SK-N-SH treated with all-trans-retinoic acid at 6 μM for 48 hours (cell line): ENCODE data around the gene DOHH.

ENCODE experiments used
- ATAC-seq: fragments of 200-7000 bp; cut with Tn5 transposase; 3 replicates; pipeline ENCODE4 v1.9.1; 2020; ENCODE audit warnings: mild to moderate bottlenecking, moderate library complexity
- ARNTL ChIP-seq: fragments of 450-650 bp; formaldehyde crosslinking; IDR thresholded peaks from 2 replicates; pipeline ENCODE4 v1.5.0; 2020; ENCODE audit warnings: low read depth, mild to moderate bottlenecking, moderate library complexity, borderline replicate concordance
- BACH2 ChIP-seq: fragments of 250-450 bp; sonication (Bioruptor Pico); IDR thresholded peaks from 2 replicates; pipeline ENCODE4 v1.9.0; 2021; ENCODE audit warnings: mild to moderate bottlenecking, borderline replicate concordance
- CREB5 ChIP-seq: fragments of 250-450 bp; sonication (Bioruptor Pico); IDR thresholded peaks from 2 replicates; pipeline ENCODE4 v1.5.1; 2020; ENCODE audit warnings: low read depth, mild to moderate bottlenecking, moderate library complexity
- CSDC2 ChIP-seq: fragments of 250-450 bp; sonication (Bioruptor Pico); IDR thresholded peaks from 2 replicates; pipeline ENCODE4 v1.5.0; 2020; ENCODE audit warnings: mild to moderate bottlenecking, moderate library complexity
- CSRNP3 ChIP-seq: fragments of 250-450 bp; sonication (Bioruptor Pico); IDR thresholded peaks from 2 replicates; pipeline ENCODE4 v1.5.1; 2021; ENCODE audit warnings: mild to moderate bottlenecking, moderate library complexity
- ESRRG ChIP-seq: fragments of 250-450 bp; sonication (Bioruptor Pico); IDR thresholded peaks from 2 replicates; pipeline ENCODE4 v1.6.1; 2021; ENCODE audit warnings: mild to moderate bottlenecking
- GLIS3 ChIP-seq: fragments of 250-450 bp; sonication (Bioruptor Pico); IDR thresholded peaks from 2 replicates; pipeline ENCODE4 v1.5.0; 2020; ENCODE audit warnings: mild to moderate bottlenecking, moderate library complexity
- ISL1 ChIP-seq: fragments of 250-450 bp; sonication (Bioruptor Pico); IDR thresholded peaks from 2 replicates; pipeline ENCODE4 v2.1.2; 2022; ENCODE audit warnings: mild to moderate bottlenecking, moderate library complexity
- OSR1 ChIP-seq: fragments of 250-450 bp; sonication (Bioruptor Pico); IDR thresholded peaks from 2 replicates; pipeline ENCODE4 v1.8.0; 2022; ENCODE audit warnings: moderate library complexity, mild to moderate bottlenecking, inconsistent platforms
- PATZ1 ChIP-seq: fragments of 250-450 bp; sonication (Bioruptor Pico); IDR thresholded peaks from 2 replicates; pipeline ENCODE4 v1.8.0; 2020; ENCODE audit warnings: mild to moderate bottlenecking, moderate library complexity, borderline replicate concordance
- POU6F1 ChIP-seq: fragments of 250-450 bp; sonication (Bioruptor Pico); IDR thresholded peaks from 2 replicates; pipeline ENCODE4 v1.8.0; 2021; ENCODE audit warnings: low read depth, mild to moderate bottlenecking, moderate library complexity, borderline replicate concordance
- PPARA ChIP-seq: fragments of 250-450 bp; sonication (Bioruptor Pico); IDR thresholded peaks from 2 replicates; pipeline ENCODE4 v1.5.0; 2020; ENCODE audit warnings: mild to moderate bottlenecking, borderline replicate concordance
- RARB ChIP-seq: fragments of 250-450 bp; sonication (Bioruptor Pico); IDR thresholded peaks from 2 replicates; pipeline ENCODE4 v1.8.0; 2021; ENCODE audit warnings: mild to moderate bottlenecking, moderate library complexity
- SNAI2 ChIP-seq: fragments of 250-450 bp; sonication (Bioruptor Pico); IDR thresholded peaks from 2 replicates; pipeline ENCODE4 v1.5.0; 2020; ENCODE audit warnings: mild to moderate bottlenecking, moderate library complexity
- TCF4 ChIP-seq: fragments of 250-450 bp; sonication (Bioruptor Pico); IDR thresholded peaks from 2 replicates; pipeline ENCODE4 v1.8.0; 2021; ENCODE audit warnings: mild to moderate bottlenecking, moderate library complexity, borderline replicate concordance
- TSHZ2 ChIP-seq: fragments of 250-450 bp; sonication (Bioruptor Pico); IDR thresholded peaks from 2 replicates; pipeline ENCODE4 v1.5.0; 2020; ENCODE audit warnings: mild to moderate bottlenecking, moderate library complexity
- ZC3H10 ChIP-seq: fragments of 250-450 bp; sonication (Bioruptor Pico); IDR thresholded peaks from 2 replicates; pipeline ENCODE4 v1.5.1; 2021; ENCODE audit warnings: mild to moderate bottlenecking, moderate library complexity
- ZFP3 ChIP-seq: fragments of 250-450 bp; sonication (Bioruptor Pico); IDR thresholded peaks from 2 replicates; pipeline ENCODE4 v1.5.0; 2020; ENCODE audit warnings: mild to moderate bottlenecking, moderate library complexity
- ZFP30 ChIP-seq: fragments of 450-650 bp; formaldehyde crosslinking; IDR thresholded peaks from 2 replicates; pipeline ENCODE4 v1.5.0; 2022; ENCODE audit warnings: mild to moderate bottlenecking, moderate library complexity
- ZNF565 ChIP-seq: fragments of 450-650 bp; formaldehyde crosslinking; conservative IDR thresholded peaks from 2 replicates; pipeline ENCODE4 v1.5.0; 2020; ENCODE audit warnings: low read depth, mild to moderate bottlenecking, moderate library complexity
- ZNF70 ChIP-seq: fragments of 450-650 bp; formaldehyde crosslinking; IDR thresholded peaks from 2 replicates; pipeline ENCODE4 v1.5.0; 2020; ENCODE audit warnings: mild to moderate bottlenecking, moderate library complexity
- ZNF8 ChIP-seq: fragments of 450-650 bp; formaldehyde crosslinking; IDR thresholded peaks from 2 replicates; pipeline ENCODE4 v1.5.0; 2020; ENCODE audit warnings: mild to moderate bottlenecking, moderate library complexity

Gene DOHH

GRCh38 chr19:3528539-3529211 lies 28.2 kb upstream of the DOHH start:
- no peak for TF ChIP-seq TCF4 (CRISPR knock-in tag)
- TF ChIP-seq ZNF70 (CRISPR knock-in tag): no peak
- TF ChIP-seq GLIS3 (CRISPR knock-in tag): no peak
- no peak for TF ChIP-seq ZFP3
- no peak for TF ChIP-seq SNAI2 (CRISPR knock-in tag)
- no peak for TF ChIP-seq CSDC2
- TF ChIP-seq OSR1 (CRISPR knock-in tag): no peak
- TF ChIP-seq ESRRG (CRISPR knock-in tag): no peak
- TF ChIP-seq PPARA: no peak
- no peak for ATAC-seq

GRCh38 chr19:3528080-3528479 lies 27.6 kb upstream of the DOHH start:
- ATAC-seq: no peak
- TF ChIP-seq GLIS3 (CRISPR knock-in tag) (no peak), ARNTL (no peak), SNAI2 (CRISPR knock-in tag) (no peak), CSRNP3 (CRISPR knock-in tag) (no peak), OSR1 (CRISPR knock-in tag) (no peak), ZFP3 (no peak), CSDC2 (no peak), ZC3H10 (CRISPR knock-in tag) (no peak), ZNF70 (CRISPR knock-in tag) (no peak), ZFP30 (CRISPR knock-in tag) (no peak), ISL1 (CRISPR knock-in tag) (no peak)

GRCh38 chr19:3527238-3527910 lies 26.9 kb upstream of the DOHH start:
- TF ChIP-seq POU6F1 (CRISPR knock-in tag) (no peak), OSR1 (CRISPR knock-in tag) (no peak), PATZ1 (no peak), ZNF8 (CRISPR knock-in tag) (no peak), CREB5 (CRISPR knock-in tag) (no peak), CSDC2 (no peak), RARB (CRISPR knock-in tag) (no peak), BACH2 (CRISPR knock-in tag) (no peak), ZFP3 (no peak), ZNF70 (CRISPR knock-in tag) (no peak), TCF4 (CRISPR knock-in tag) (no peak), ZC3H10 (CRISPR knock-in tag) (no peak), PPARA (no peak), SNAI2 (CRISPR knock-in tag) (no peak), TSHZ2 (no peak), GLIS3 (CRISPR knock-in tag) (no peak), ZNF565 (CRISPR knock-in tag) (no peak), ZFP30 (CRISPR knock-in tag) (no peak), ESRRG (CRISPR knock-in tag) (no peak)
- ATAC-seq: no peak
